Left renal cortex interstitium (tissue), 4 donors: ENCODE measurements around the gene NFYC. TPM values are rescaled to one million over a fixed set of nuclear protein-coding genes. Genes with fewer than 3 reads are reported as not detected.
"Not testable (repeated sequence)": the region's sequence is repeated elsewhere in the genome, so short reads cannot be mapped to it uniquely, and the experiment has no call there.

Source experiments
- DNase-seq, 4 donors: peaks; one replicate each; pipeline ENCODE4 v3.0.0-alpha.2; 2013; ENCODE audit warnings: low read depth in 4 of 4, low spot score in 2 of 4, missing footprints in 1 of 4
- polyA plus RNA-seq, 4 donors: library from polyadenylated mRNA; unstranded; fragments of 120-200 nt; gene quantifications; one replicate each; pipeline ENCODE4 v1.2.1, GENCODE V29; 2013; ENCODE audit not compliant: insufficient read length in 4 of 4

The NFYC gene
- polyA plus RNA-seq, 4 donors = 89.7 to 121 (median 98.4) TPM

GRCh38 chr1:40664791-40665190, 26.7 kb upstream of the NFYC start:
- DNase-seq = no peak

- DNase-seq = peak in 2 of 4 donors; percentile 26 to 37
Observed at GRCh38 chr1:40665335-40666171, 26.0 kb upstream of the NFYC start, which contains the start of gene RIMS3. Gene RIMS3, minus strand, starts transcription at chr1:40665682. Its CDS starts 23,757 bp downstream, at chr1:40641925.

- no peak for DNase-seq
Observed at GRCh38 chr1:40668769-40669525, 22.6 kb upstream of the NFYC start.

- DNase-seq = no peak
Observed at GRCh38 chr1:40673452-40673851, 18.1 kb upstream of the NFYC start.

- no peak for DNase-seq
Observed at GRCh38 chr1:40676501-40676900, 15.0 kb upstream of the NFYC start.

GRCh38 chr1:40679165-40679953, 12.1 kb upstream of the NFYC start:
- DNase-seq = no peak

GRCh38 chr1:40684669-40685068, 6.8 kb upstream of the NFYC start:
- DNase-seq = no peak

GRCh38 chr1:40687059-40687458, 4.4 kb upstream of the NFYC start:
- DNase-seq = no peak

GRCh38 chr1:40687661-40688060, 3.8 kb upstream of the NFYC start:
- DNase-seq = no peak

GRCh38 chr1:40689737-40690136, 1.8 kb upstream of the NFYC start:
- DNase-seq = no peak

- no peak for DNase-seq
Observed at GRCh38 chr1:40690771-40691537, 550 bp upstream of the NFYC start.

GRCh38 chr1:40692429-40692895, 958 bp downstream of the NFYC start:
- no peak for DNase-seq

- no peak for DNase-seq
Observed at GRCh38 chr1:40693425-40693824, 1.9 kb downstream of the NFYC start.

- DNase-seq = no peak
Observed at GRCh38 chr1:40694353-40694874, 2.9 kb downstream of the NFYC start.

GRCh38 chr1:40696294-40696693, 4.8 kb downstream of the NFYC start:
- DNase-seq = no peak

GRCh38 chr1:40697436-40697835, 5.9 kb downstream of the NFYC start:
- DNase-seq = no peak

- no peak for DNase-seq
Observed at GRCh38 chr1:40699787-40700186, 8.3 kb downstream of the NFYC start.

- DNase-seq = no peak
Observed at GRCh38 chr1:40701684-40702083, 10.2 kb downstream of the NFYC start.

GRCh38 chr1:40702810-40703209, 11.3 kb downstream of the NFYC start:
- DNase-seq = not testable (repeated sequence)

- no peak for DNase-seq
Observed at GRCh38 chr1:40703316-40703715, 11.8 kb downstream of the NFYC start.
